GM21447 (cell line): ENCODE data around the gene SPTBN5.

ENCODE experiments used
- ATAC-seq: cut with Tn5 transposase; IDR thresholded peaks from one replicate; pipeline ENCODE4 v1.9.1; 2021; ENCODE audit not compliant: unreplicated experiment

Gene SPTBN5

GRCh38 chr15:41868321-41868720, 25.5 kb downstream of the SPTBN5 start:
- ATAC-seq = no peak

- no peak for ATAC-seq
These were observed 26.8 kb downstream of the SPTBN5 start for GRCh38 chr15:41866872-41867579.

DNA sequence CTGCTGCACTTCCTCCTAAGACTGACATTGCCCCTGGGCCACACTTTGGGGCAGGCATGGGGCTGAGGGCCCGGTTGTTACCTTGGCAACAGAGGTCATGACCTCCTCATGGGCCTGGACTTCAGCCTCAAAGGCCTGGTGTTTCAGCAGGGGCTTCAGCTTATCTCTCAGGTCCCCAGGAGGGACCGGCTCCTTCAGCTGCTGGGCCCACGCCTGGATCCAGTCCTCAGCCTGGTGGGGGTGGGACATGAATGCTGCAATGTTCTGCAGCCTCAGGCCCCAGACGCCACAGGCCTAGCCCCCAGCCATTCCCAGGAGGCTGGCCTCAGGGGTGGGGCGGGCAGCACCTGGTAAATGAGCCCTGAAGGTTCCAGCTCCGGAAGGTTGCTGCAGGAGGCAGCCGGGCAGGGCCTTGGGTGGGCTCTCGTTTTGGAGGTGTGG, 27.6 kb downstream of the SPTBN5 start:
- ATAC-seq = no peak

DNA sequence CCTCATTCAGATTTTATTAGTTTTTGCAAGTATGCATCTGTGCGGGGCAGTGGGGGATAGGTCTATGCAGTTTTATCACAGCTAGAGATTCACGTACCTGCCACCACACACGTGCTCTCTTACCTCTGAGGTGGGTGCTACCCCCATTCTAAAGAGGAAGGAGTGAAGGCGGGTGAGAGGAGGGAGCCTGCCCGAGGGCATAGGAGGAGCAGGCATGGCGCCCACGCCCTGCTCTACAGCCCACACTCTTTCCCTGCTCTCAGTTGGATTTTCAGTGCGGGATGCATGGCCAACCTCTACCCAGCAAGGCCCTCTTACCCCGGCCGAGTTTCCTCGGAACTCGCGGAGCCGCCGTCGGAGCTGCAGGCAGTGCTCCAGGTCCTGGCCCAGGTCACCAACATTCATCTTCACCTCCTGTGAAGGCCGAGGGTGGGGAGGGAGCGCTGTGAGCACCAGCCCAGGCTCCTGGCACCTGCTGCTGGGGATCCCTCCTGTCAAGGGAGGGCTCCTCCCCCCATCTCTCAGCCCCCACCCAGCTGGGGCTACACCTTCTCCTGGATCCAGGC, 28.3 kb downstream of the SPTBN5 start:
- no peak for ATAC-seq

- ATAC-seq = no peak
These were observed 31.2 kb downstream of the SPTBN5 start for GRCh38 chr15:41862515-41863116.

DNA sequence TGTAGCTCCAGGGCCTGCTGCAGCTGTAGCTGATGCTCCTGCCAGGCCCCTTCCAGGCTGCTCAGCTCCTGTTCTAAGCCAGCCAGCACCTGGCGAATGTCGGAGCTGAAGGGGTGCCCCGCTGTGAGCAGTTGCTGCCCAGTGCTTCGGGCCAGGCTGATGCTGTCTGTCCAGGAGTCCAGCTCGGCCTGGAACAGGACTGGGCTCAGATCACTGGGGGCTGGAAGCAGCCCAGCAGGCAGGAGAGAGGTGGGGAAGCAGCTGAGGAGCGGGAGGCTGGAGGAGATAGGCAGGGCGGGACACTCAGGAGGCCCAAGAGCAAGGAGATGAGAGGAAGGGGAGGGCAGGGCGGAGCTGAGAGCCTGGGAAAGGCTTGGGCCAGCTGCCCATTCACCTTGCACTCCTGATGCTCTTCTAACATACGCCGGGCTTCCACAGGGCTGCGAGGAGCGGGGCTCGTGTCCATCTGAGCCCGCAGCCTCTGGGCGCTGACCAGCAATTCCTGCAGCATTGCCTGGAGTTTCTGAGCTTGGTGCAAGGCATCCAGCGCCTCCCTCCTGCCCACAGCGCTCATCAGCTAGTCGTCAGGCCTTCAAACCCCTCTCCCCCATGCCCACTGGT, 32.0 kb downstream of the SPTBN5 start:
- no peak for ATAC-seq

GRCh38 chr15:41860049-41860828, 33.6 kb downstream of the SPTBN5 start:
- ATAC-seq = no peak

- no peak for ATAC-seq
These were observed 35.1 kb downstream of the SPTBN5 start for GRCh38 chr15:41858756-41859155.

DNA sequence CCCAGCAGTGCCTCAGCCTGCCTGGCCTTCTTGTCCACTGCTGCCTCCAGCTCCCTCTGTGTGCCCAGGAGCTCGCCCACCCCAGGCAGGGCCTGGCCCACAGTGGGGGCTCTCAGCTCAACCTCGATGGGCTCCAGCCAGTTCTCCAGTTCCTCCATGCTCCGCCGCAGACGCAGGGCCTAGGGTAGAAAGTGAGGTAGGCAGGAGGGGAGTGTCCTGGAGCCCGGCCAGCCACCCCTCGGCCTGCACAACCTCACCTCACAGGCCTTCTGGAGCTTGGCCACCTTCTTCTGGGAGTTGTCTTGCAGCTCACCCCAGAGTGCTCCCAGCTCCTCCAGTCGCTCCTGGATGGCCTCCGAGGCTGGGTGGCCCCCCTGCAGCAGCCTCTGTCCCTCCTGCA, 36.5 kb downstream of the SPTBN5 start:
- ATAC-seq = no peak

- ATAC-seq = no peak
These were observed 37.1 kb downstream of the SPTBN5 start for GRCh38 chr15:41856716-41857115.

- ATAC-seq = no peak
These were observed 37.6 kb downstream of the SPTBN5 start for GRCh38 chr15:41856262-41856661.

GRCh38 chr15:41855261-41855961, 38.4 kb downstream of the SPTBN5 start:
- ATAC-seq = no peak

DNA sequence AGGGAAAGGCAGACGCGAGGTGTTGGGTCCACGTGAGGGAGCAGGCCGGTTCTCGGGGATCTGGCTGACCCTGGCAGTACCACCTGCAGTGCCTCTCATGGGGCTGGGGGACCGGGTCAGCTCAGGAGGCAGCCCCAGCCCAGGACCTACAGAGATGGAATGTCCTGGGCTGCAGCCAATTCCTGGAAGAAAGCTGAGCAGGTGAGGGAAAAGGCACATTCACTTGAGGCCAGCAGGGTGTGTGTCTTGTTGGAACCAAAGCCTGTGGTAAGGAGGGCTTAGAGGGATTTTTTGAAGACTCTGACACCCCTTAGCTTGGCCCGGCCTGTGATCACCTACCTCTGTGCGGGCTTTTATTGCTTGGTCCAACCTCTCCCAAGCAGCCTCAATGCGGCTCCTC, 39.4 kb downstream of the SPTBN5 start:
- ATAC-seq = no peak

GRCh38 chr15:41853831-41854230, 40.0 kb downstream of the SPTBN5 start:
- no peak for ATAC-seq

- no peak for ATAC-seq
These were observed 40.9 kb downstream of the SPTBN5 start for GRCh38 chr15:41852736-41853590.

GRCh38 chr15:41851755-41852370, 42.0 kb downstream of the SPTBN5 start:
- no peak for ATAC-seq

DNA sequence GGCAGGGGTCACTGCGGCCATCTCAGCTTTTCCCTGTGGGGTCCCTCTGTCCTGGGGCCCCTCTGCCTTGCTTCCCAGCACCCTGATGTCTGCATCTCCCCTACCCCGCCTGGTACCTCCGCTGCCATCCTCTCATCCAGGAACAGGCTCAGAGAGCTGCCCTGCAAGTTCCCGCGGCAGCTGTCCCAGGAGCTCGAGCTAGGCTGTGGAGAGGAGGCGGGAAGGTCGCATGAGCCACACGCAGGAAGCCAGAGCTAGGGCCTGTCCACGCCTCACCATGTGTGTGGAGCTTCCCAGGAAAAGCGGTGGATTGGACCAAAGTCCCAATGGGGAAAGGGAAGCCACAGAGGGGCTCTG, 42.7 kb downstream of the SPTBN5 start:
- ATAC-seq = no peak

DNA sequence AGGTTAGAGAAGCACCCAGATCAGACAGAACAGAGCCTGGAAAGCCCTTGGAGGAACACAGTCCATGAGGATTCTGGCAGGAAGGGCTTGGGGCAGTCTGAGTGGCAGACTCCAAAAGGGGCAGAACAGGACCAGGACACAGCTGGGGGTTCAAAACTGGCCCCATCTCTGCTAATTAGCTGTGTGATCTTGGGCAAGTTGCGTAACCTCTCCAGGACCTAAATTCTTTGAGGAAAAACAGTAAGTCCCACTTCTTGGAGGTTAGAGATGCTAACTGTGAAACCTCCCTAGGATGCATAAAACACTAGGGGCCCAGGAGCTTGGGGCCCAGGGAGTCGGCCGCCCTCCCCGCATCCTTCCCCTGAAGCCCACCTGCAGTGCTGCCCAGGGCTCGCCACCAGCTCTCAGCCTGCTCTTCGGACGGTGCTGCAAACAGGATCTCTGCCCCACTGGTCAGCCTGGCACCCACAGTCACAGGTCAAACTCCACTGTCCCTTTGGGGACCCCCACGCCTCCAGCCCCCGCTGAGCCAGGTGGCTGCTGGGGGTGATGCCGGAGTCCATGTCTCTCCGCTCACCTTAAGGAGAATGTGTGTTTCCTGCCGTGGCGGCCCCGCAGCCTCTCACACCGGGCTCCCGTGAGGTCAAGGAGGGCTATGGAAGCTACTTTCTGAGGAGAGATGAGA, 43.2 kb downstream of the SPTBN5 start:
- no peak for ATAC-seq

- ATAC-seq = no peak
These were observed 44.0 kb downstream of the SPTBN5 start for GRCh38 chr15:41849861-41850260.
